Bronchial epithelial cell (primary cell): Measurements from ENCODE around the gene LAMP5. TPM values are rescaled to one million over a fixed set of nuclear protein-coding genes. Genes with fewer than 3 reads are reported as not detected.

Experiments used
- DNase-seq: peaks from one replicate; pipeline ENCODE4 v3.0.0-alpha.2; 2010; ENCODE audit warnings: low read depth
- FAIRE-seq: peaks from 2 replicates; lab custom pipeline; 2011; peaks lifted over from hg19 to GRCh38; lab: Jason Lieb, UNC
- H3K27me3 ChIP-seq: 2 replicates; pipeline ENCODE4 v1.5.1; 2011; ENCODE audit warnings: low read length; ENCODE audit not compliant: control insufficient read depth, insufficient read depth
- H3K36me3 ChIP-seq: 2 replicates; pipeline ENCODE4 v1.5.1; 2011; ENCODE audit warnings: low read length; ENCODE audit not compliant: control insufficient read depth, insufficient read depth
- H3K4me3 ChIP-seq: 2 replicates; pipeline ENCODE4 v1.5.1; 2011; ENCODE audit warnings: mild to moderate bottlenecking, low read depth, low read length, control low read depth
- total RNA-seq: library from RNA; depleted of rRNA; stranded (reverse); fragments of >200 nt; gene quantifications from 2 replicates; pipeline ENCODE4 v1.2.1, GENCODE V29; 2014
- TF ChIP-seq, protein P1 (sequence below): IDR thresholded peaks from 2 replicates; pipeline ENCODE4 v1.5.1; 2011; ENCODE audit warnings: mild to moderate bottlenecking, moderate library complexity, low read length, control low read depth, inconsistent platforms; ENCODE audit not compliant: insufficient read depth, severe bottlenecking

The LAMP5 gene
- total RNA-seq, 1 donor from 2014 or later, result not detected

DNA sequence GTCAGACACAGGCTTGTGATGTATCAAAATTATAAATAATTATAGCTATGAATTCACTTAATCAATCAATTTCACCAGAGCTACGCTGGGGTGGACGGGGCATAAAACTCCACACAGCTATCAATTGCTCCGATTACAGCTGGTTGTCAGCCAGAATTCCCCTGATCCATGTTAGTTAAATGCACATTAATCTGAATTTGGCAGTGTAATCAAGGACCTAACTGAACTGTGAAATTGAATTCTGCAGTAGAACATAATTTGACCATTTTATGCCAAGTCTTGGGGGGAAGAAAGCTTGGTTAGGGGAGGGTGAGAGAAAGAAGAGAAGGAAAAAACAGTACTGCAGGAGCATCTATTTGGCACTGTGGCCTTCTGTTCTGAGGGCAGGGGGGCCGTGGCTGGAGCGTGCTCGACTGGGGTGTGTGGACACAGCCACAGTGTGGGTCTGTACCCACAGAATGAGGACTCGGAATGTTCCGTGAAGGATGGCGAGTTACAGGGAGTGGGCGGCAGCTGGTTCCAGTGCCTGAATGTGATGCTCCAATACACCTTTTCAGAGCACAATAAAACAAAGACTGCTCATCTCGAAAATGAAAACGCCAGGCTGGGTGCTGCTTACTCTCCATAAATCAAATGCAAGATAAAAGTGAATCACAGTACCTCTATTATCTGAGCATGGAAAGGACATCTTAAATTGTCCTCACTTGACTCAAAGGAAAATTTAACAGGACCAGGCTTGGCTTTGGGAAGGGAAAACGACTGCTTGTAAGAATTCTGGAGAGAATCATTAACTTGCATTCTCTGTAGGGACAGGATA is 59.2 kb downstream of the LAMP5 start:
- DNase-seq (no peak), FAIRE-seq (peak; percentile 7)
- TF ChIP-seq, protein P1, sequence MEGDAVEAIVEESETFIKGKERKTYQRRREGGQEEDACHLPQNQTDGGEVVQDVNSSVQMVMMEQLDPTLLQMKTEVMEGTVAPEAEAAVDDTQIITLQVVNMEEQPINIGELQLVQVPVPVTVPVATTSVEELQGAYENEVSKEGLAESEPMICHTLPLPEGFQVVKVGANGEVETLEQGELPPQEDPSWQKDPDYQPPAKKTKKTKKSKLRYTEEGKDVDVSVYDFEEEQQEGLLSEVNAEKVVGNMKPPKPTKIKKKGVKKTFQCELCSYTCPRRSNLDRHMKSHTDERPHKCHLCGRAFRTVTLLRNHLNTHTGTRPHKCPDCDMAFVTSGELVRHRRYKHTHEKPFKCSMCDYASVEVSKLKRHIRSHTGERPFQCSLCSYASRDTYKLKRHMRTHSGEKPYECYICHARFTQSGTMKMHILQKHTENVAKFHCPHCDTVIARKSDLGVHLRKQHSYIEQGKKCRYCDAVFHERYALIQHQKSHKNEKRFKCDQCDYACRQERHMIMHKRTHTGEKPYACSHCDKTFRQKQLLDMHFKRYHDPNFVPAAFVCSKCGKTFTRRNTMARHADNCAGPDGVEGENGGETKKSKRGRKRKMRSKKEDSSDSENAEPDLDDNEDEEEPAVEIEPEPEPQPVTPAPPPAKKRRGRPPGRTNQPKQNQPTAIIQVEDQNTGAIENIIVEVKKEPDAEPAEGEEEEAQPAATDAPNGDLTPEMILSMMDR, result no peak
- Histone ChIP-seq H3K36me3 (no peaks in the 10 kb centered on the region), H3K27me3 (no peaks in the 10 kb centered on the region), H3K4me3 (no peak overlapping the region)

- DNase-seq (no peak), FAIRE-seq (no peak)
- no peaks in the 10 kb centered on the region for H3K27me3 ChIP-seq
- no peaks in the 10 kb centered on the region for H3K36me3 ChIP-seq
- TF ChIP-seq, protein P1, result no peak
- no peak overlapping the region for H3K4me3 ChIP-seq
These were observed 59.8 kb downstream of the LAMP5 start for GRCh38 chr20:9574181-9574580.

DNA sequence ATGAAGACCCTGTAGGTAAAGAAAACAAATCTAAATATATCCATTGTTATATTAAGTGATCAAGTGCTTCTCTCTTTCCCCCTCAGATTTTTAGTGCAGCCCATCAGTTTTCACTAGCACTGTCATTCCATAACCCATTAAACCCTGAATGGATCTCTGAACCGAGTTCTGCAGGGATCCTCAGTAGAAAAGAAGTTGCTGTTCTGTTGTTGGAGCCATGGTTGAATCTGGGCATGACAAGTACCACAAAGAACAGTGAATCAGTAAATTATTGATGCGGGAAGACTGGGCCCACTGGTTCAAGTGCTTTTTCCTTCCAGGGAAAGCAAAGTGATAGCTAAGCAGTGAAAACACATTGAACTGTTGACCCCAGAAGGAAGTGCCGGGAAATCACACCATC is 60.4 kb downstream of the LAMP5 start:
- no peaks in the 10 kb centered on the region for H3K27me3 ChIP-seq
- FAIRE-seq (no peak), DNase-seq (no peak)
- H3K36me3 ChIP-seq, result no peaks in the 10 kb centered on the region
- TF ChIP-seq, protein P1, result no peak
- no peak overlapping the region for H3K4me3 ChIP-seq

DNA sequence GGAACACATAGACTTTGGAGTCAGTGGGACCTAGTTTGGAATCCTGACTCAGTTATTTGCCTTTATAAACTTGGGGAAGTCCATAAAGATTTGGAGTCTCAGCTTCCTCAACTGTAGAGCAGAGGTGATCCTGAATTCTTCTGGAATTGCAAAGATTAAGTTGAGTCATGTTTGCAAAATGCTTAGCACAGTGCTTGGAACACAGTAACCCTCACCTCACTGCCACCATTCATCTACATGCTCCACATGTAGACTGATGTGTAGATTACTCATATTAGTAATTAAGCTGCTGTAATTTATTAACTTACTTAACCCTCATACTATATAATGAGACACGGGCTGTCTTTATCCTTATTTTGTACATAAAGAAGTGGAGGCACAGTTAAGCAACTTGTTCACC is 61.4 kb downstream of the LAMP5 start:
- FAIRE-seq (no peak), DNase-seq (no peak)
- Histone ChIP-seq H3K4me3 (no peak overlapping the region), H3K36me3 (no peaks in the 10 kb centered on the region), H3K27me3 (no peaks in the 10 kb centered on the region)
- TF ChIP-seq, protein P1, result no peak

- Histone ChIP-seq H3K27me3 (no peaks in the 10 kb centered on the region), H3K36me3 (no peaks in the 10 kb centered on the region), H3K4me3 (no peak overlapping the region)
- FAIRE-seq (no peak), DNase-seq (no peak)
- TF ChIP-seq, protein P1, result no peak
These were observed 62.3 kb downstream of the LAMP5 start for GRCh38 chr20:9576695-9577094.
